ENCODE results near the gene BACH2. TPM values are rescaled to one million over a fixed set of nuclear protein-coding genes. Genes with fewer than 3 reads are reported as not detected.

The BACH2 gene
- total RNA-seq, 6 donors from 2014 or later, result 3.1 to 6.8 (median 5.3) TPM

- Histone ChIP-seq H3K4me1 (peaks cover 0 to 2% (median 0%) of the 10 kb centered on the region in 4 donors), H3K27ac (no peak overlapping the region), H3K9me3 (no peaks in the 10 kb centered on the region), H3K36me3 (no peaks in the 10 kb centered on the region), H3K4me3 (no peak overlapping the region), H3K27me3 (peaks cover 0 to 6% (median 3%) of the 10 kb centered on the region in 4 donors)
- peak; percentile 36 to 63 for ATAC-seq (ENCODE audit: low FRiP score in 2 of 2)
- WGBS, 2 donors, result 31 to 43% methylated on average over 10 to 18 of the region's 43 CpGs
- peak in 1 of 2 donors; percentile 79 for DNase-seq
- TF ChIP-seq EP300 (IDR thresholded peaks at IDR 0.05), result no peak
- TF ChIP-seq, protein P1, sequence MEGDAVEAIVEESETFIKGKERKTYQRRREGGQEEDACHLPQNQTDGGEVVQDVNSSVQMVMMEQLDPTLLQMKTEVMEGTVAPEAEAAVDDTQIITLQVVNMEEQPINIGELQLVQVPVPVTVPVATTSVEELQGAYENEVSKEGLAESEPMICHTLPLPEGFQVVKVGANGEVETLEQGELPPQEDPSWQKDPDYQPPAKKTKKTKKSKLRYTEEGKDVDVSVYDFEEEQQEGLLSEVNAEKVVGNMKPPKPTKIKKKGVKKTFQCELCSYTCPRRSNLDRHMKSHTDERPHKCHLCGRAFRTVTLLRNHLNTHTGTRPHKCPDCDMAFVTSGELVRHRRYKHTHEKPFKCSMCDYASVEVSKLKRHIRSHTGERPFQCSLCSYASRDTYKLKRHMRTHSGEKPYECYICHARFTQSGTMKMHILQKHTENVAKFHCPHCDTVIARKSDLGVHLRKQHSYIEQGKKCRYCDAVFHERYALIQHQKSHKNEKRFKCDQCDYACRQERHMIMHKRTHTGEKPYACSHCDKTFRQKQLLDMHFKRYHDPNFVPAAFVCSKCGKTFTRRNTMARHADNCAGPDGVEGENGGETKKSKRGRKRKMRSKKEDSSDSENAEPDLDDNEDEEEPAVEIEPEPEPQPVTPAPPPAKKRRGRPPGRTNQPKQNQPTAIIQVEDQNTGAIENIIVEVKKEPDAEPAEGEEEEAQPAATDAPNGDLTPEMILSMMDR (IDR thresholded peaks at IDR 0.05), result no peak
Observed at GRCh38 chr6:89887452-89888137, 409.0 kb downstream of the BACH2 start.

DNA sequence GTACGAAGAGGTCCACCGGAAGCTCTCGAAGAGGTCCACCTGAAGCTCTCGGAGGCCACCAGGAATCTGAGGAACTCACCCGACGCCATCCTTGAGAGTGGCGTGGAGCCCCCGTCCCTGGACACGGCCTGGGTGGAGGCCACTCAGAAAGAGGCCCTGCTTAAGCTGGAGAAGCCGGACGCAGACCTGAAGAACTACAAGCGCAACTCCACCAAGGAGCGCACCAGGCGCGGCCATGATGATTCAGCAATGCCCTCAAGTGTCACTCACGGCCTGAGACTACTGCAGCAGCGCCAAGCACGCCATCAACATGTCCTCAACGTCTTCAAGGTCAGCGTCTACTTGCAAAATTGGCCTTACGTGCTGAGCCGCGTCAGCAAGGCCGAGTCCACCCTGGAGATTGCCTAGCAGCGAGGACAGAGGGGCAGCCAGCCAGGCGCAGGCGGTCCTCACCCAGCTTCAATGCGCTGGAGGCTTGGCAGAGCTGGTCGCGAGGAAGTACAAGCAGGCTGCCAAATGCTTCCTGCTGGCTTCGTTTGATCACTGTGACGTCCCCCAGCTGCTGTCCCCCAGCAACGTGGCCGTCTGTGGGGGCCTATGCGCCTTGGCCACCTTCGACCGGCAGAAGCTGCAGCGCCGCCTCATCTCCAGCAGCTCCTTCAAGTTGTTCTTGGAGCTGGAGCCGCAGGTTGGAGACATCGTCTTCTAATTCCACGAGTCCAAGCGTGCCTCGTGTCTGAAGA is 410.1 kb downstream of the BACH2 start:
- Histone ChIP-seq H3K4me1 (peaks cover 0 to 2% (median 0%) of the 10 kb centered on the region in 4 donors), H3K36me3 (no peaks in the 10 kb centered on the region), H3K27me3 (peaks cover 0 to 6% (median 3%) of the 10 kb centered on the region in 4 donors), H3K27ac (no peak overlapping the region), H3K4me3 (no peak overlapping the region), H3K9me3 (no peaks in the 10 kb centered on the region)
- TF ChIP-seq, protein P1 (IDR thresholded peaks at IDR 0.05), result no peak
- TF ChIP-seq EP300 (IDR thresholded peaks at IDR 0.05) (no peak), POLR2AphosphoS5 (IDR thresholded peaks at IDR 0.05) (no peak), POLR2A (IDR thresholded peaks at IDR 0.05) (no peak)
- ATAC-seq (ENCODE audit: low FRiP score in 2 of 2), result peak in 1 of 2 donors; percentile 8
- 79 to 88% methylated on average over 15 to 43 of the region's 44 CpGs for WGBS, 2 donors
- DNase-seq, result peak in 1 of 2 donors; percentile 61

Small RNA genes within 50 kb of the gene (small RNA-seq; reads per million reads assigned to genes)
- gene MIR4464 (0 reads per million in 4 donors), gene RF00019 (0 reads per million in 4 donors), gene RN7SKP110 (0 reads per million in 4 donors)

Measured in upper lobe of left lung (tissue), 6 donors.